ENCODE measurements around the gene N4BP2L2. TPM values are rescaled to one million over a fixed set of nuclear protein-coding genes. Genes with fewer than 3 reads are reported as not detected.
A peak's percentile ranks its signal among the peaks of the same experiment; 100 is the strongest.

N4BP2L2 gene
- total and polyA plus RNA-seq, 9 of the 15 experiments (the other 6 are each of a cell fraction or from before 2014, with no cell fraction given), result 33.9 to 76.4 (median 48.7) TPM

GRCh38 chr13:32491028-32491427 is 47.6 kb downstream of the N4BP2L2 start:
- ATAC-seq (no peak; the same call in 2 of the 3 replicates), DNase-seq (ENCODE audit: extremely low read depth in 1 of 4, low spot score in 3 of 4) (no peak), FAIRE-seq (no peak)
- Histone ChIP-seq H3K4me3 (no peak overlapping the region), H3K9ac (ENCODE audit: insufficient read depth in 1 of 2, low read depth in 2 of 2, low read length in 2 of 2) (no peak overlapping the region), H3K27me3 (ENCODE audit: control insufficient read depth in 2 of 2, insufficient read depth in 2 of 2, low read length in 2 of 2) (no peaks in the 10 kb centered on the region), H3K4me1 (replicated peaks in 1 of 2; ENCODE audit: control insufficient read depth in 2 of 2, insufficient read depth in 2 of 2, low read length in 2 of 2) (no peaks in the 10 kb centered on the region; a peak in 2 of 5 replicates), H4K20me1 (replicated peaks; ENCODE audit: control insufficient read depth, insufficient read depth, low read length) (no peaks in the 10 kb centered on the region), H3K4me2 (ENCODE audit: insufficient read depth, low read length) (no peak overlapping the region), H3K36me3 (ENCODE audit: control insufficient read depth, insufficient read depth, low read length) (no peaks in the 10 kb centered on the region), H3K9me3 (replicated peaks; ENCODE audit: control insufficient read depth, insufficient read depth, low read depth, low read length) (no peaks in the 10 kb centered on the region), H3K79me2 (ENCODE audit: control insufficient read depth, insufficient read depth, low read length) (no peaks in the 10 kb centered on the region), H3K9me1 (ENCODE audit: control insufficient read depth, insufficient read depth, low read length) (no peaks in the 10 kb centered on the region), H3K27ac (ENCODE audit: extremely low read depth, low read depth, low read length) (no peak overlapping the region), H2AFZ (ENCODE audit: low read depth, low read length) (no peak overlapping the region)
- BruUV-seq (replicated peaks), result no TSS peak
- ChIA-PET POLR2A (no interaction called here), CTCF (ENCODE audit: low intra/inter-chr PET ratio) (no interaction called here)
- in situ Hi-C loops (cut with MboI) (no loop called here), intact Hi-C loops (cut with micrococcal nuclease) (no loop called here)
- 38% methylated on average over 1 of the region's 1 CpG for WGBS (ENCODE audit: insufficient coverage, low coverage, missing lambda C conversion rate)
- TF ChIP-seq CEBPG (CRISPR knock-in tag; IDR thresholded peaks at IDR 0.05) (no peak), CEBPG (tag; conservative IDR thresholded peaks at IDR 0.05 in 1 of 2, IDR thresholded peaks at IDR 0.05 in 1 of 2) (peak in 1 of 2 experiments; percentile 72; a peak in 2 of 4 replicates), ZNF589 (CRISPR knock-in tag; IDR thresholded peaks at IDR 0.05; ENCODE audit: low read depth) (no peak), ZNF316 (IDR thresholded peaks at IDR 0.05) (peak; percentile 49), XRCC3 (IDR thresholded peaks at IDR 0.05) (no peak), C11orf30 (IDR thresholded peaks at IDR 0.05; ENCODE audit: low read depth) (peak; percentile 49; the same call in 1 of the 2 replicates), MED1 (CRISPR knock-in tag; IDR thresholded peaks at IDR 0.05; ENCODE audit: borderline replicate concordance) (no peak)
- TF ChIP-seq, protein P1, sequence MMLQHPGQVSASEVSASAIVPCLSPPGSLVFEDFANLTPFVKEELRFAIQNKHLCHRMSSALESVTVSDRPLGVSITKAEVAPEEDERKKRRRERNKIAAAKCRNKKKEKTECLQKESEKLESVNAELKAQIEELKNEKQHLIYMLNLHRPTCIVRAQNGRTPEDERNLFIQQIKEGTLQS (IDR thresholded peaks at IDR 0.05), result peak; percentile 31; the same call in 1 of the 2 replicates
- TF ChIP-seq, protein P1 (CRISPR knock-in tag; conservative IDR thresholded peaks at IDR 0.05), result no peak
